NCI-H526 treated with DMSO at 0.1 percent for 48 hours (cell line): Measurements from ENCODE around the gene CNN3.

Experiments used
- DNase-seq: peaks from one replicate; lab custom pipeline; 2025; lab: John Stamatoyannopoulos, UW

Gene CNN3

DNA sequence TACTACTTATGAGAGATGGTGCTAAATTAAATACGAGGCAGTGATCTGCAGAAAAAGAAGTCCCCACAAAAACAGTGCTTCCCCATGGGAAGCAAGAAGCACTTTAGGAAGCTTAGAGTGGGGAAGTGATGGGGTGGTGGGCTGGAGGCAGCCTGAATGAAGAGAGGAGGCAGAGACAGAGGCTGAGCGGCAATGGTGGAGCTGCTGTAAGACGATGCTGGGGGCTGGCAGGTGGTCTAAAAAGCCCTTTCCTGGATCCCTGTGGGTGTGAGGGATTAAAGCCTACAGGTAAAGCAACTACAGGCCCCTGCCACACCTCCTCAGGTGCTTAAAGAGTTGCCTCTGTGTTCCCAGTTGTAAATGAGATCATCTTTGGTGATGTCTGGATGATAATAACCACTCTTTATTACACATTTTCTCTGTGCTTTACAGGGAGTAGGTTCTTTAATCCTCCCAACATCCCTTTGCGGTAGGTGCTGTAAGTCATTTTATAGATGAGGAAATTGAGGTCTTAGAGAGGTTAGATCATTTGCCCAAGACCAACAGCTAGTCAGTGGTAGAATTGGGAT is 39.2 kb downstream of the CNN3 start:
- no peak for DNase-seq

DNA sequence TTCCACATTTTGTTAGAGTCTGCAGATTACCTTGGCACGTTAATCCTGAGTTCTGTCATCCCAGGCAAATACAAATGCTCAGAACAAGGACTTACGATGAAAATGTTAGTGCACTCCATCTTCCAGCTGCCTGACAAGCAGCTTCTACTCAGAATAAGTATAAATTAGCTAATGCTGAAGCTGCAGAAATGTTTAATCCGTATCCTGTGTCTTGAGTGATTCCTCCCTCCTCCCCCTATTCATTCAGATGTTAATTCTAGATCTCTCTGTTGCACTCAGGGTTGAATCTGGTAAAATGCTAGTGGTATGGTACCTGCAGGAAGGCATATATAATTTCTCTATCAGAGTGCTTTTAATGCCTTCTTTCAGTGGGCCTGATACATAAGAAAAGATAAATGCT is 39.8 kb downstream of the CNN3 start:
- no peak for DNase-seq

DNA sequence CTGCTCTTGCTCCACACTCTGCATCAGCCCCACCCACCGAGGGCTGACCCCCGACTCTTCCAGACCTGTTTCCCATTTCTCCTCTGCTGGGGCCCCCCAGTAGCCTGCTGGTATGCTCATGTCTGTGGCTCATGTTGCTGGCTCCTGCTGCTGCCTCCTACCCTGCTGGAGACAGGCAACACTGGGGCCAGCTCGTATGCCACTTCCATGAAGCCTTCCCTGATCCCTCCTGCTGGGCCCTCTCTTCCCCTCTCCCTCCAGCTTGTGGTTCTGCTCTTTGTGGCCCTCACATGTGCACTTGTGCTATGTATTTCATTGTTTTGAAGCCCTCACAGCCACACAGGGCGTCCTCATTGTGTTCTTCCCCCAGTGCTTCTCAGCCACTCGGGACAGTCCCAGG is 40.5 kb downstream of the CNN3 start:
- no peak for DNase-seq

DNA sequence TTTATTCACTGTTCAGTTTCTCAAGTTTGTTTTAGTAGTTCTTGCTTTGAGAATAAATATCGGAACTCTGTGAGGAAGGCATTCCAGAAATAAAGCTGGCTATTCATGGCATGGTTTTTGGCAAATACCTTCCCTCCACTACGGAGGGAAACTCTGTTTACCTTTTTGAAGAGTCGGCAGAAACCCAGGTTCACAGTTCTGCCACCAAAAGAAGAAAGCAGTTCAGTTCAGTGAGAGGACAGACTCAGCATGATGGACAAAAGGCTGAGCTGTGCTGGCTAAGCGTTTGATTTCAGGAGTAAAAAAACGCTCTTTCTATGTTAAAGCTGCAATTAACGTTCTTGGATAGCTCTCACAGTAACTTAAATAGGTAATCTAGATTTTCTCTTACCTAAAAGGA is 42.4 kb downstream of the CNN3 start:
- DNase-seq = no peak

DNA sequence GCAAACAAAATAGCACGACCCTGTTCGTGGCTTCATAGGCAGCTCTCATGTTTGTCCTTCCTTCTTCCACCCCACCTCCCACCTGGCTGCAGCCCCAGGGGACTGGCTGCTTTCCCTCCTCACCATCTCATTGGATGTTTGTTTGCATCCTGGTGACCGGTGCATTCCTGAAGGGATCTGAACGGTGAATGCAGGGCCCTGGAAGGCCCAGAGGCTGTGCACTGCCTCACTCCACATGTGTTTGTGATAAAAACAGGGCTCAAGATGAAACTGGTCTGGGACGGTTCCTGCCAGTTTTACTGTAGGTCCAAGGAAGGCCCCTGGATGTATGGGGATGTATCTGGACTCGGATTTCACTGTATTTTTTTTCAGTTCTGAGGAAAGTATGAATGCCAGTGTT is 42.8 kb downstream of the CNN3 start:
- peak; percentile 81 for DNase-seq

DNA sequence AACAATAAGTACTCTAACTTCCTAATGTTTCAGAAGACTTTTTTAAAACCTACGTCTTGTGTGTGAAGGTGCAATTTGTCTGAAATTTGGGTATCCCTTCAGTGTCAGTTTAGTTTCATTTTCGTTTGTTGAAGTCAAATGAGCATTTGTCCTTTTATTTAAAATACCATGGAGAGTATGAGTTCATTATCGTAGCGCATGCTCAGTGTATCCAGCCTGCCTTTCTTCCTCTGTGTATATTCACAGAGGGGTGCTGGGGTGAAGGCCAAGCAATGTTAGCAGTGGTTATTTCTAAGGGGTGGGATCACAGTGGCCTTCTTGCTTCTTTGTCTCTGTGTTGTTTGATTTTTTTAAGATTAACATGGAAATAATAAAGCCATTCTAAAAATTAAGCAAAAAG is 43.2 kb downstream of the CNN3 start:
- peak; percentile 81 for DNase-seq

DNA sequence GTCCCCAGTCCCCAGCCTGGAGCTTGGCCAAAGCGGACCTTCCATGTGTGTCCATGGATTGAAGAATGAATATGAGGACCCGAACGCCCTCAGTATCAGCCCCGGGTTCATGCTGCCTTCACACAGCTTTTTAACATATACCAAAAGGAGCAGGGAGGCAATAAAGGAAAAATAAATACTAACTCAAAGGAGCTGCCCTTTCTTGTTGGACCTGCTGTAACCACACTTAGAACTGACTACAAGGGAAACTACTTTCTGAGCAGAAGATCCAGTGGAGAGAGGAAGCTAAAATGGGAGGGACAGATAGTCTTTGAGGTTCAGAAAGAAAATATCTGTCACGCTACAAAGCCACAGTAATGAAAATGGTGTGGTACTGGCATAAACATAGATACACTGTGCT is 48.6 kb downstream of the CNN3 start:
- no peak for DNase-seq

DNA sequence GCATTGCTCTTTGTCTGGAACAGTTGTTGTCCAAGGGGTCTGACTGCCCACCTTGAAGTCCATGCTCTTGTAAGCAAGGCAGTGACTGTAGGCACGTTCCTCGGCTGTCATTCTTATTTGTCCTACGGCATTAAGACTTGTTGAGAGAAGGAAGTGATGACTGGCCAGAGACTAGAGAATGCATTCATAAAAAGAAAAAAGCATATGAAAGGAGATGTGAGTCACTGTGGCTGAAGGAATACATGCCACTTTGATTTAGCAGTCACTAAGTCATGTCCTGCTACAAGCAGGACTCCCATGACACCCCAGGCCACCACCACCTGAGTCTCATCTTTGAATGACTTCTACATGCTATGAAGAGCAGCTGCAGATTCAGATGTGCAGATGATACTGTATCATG is 50.5 kb downstream of the CNN3 start:
- no peak for DNase-seq

DNA sequence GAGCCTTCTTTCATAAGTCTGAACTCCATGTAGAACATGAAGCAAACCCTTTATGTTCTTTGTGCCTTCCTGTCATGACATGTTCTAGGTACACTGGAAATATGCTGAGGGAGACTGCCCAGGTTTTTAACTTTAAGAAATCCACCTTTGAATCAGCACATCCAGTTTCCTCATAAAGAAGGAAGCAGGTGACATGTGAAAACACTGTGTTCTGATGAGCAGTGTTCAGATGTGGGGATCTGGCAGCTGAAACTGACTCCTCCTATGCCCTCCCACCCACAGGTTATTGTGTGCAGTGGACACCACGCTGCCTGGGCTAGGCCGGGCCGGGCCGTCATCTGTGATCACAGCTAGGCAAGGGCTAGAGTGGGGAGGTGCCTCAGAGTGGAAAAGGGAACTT is 51.1 kb downstream of the CNN3 start:
- DNase-seq = no peak

DNA sequence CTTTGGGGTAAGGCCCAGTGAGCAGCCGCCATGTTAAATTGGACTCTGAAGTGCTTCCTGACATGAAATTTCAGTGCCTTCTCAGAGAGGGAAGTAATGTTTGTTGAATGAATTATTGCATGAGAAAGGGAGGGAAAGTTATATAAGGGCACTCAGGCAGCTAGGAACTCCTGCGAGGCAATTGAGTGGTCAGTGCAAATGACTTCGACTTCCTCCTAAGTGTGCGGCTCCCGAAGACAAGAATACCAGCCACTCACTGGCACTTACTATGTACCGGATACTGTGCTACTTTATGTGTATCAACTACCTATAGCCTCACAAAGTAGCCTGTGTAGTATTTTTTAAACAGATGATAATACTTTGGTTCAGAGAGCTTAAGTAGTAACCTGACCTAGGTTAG is 52.5 kb downstream of the CNN3 start:
- DNase-seq = no peak

DNA sequence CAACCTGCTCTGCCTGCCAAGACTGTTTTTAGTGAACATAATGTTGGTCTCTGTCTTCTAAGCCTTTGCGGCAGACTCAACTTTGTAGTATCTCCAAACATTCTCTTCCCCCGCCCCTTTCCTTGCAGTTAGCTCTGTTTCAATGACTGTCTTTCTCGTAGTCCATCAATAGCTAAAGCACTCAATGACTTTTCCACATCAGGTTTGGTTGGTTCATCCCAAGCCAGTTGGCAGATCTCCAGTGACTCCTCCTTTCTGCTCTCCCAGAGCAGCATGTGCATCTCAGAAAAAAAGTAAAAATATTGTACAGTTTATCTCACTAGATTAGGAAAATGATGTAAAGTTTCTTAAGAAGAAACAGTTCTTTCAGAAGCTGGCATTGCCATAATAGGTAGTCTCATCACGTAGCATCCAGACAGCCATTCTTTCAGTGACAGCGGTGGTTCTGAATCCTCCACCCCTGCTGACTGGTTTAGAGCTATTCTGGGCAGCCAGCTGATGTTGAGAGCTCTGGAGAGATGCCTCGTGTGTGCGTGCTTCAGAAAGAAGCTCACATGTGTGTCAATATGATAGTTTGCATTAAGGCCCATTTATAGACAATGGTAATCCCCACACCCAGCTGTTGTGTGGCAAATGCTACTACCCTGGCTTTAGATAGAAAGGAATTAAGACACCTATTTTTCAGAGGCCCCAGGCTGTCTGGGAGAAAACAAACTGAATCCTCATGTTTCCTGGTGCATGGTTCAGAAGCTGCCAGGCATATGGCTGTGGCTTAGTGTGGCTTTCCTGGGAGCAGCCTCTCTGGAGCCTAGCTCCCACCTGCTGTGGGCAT is 53.2 kb downstream of the CNN3 start:
- no peak for DNase-seq

DNA sequence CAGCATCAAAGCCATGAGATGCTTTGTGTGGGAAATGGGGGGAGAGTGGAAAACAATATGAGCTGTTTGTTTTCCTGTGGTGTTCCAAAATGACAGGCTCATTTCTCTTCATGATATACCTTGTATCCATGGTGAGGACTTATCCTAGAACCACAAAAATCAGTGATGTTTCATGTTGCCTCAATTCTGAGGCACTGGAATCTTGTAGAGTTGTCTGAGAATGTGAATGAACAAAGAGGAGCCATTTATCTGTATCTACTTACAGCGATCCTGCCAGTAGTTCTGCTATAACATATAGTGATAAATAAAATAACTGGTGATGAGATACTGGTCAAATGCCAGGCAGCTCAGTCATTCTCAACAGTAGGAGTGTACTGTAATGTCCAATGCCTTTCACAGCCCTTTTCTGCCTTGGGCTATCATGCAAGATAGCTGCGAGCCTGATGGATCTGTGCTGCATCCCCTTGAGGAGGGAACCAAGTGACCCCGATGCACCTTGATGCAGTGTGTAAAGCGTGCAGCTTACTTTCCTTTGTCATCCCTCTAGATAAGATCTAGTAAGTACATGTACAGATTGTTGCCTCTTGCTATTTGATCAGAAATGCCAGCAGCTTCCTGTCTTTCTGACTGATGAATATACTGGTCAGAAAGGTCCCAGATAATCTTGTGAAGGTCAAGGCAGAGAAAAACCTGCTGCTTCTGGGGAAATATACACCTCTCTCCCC is 54.0 kb downstream of the CNN3 start:
- no peak for DNase-seq

DNA sequence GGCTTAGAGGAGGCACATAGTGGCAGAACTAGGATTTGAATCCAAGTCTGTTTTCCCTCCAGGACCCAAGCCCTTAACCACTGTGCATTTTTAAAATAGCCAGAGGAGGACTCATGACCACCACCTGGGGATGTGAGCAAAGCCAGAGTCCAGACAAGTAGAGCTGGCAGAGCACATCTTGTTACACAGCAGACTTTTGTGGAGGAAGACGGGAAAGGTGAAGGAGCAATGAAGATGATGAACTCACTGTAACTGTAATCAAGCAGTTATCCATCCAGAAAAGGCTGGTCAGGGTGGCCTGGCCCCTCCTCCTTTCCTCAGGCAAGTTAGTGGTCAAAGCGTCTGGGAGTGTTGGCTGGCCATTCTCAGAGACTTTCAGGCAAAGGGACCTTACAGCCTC is 55.9 kb downstream of the CNN3 start:
- DNase-seq = no peak

DNA sequence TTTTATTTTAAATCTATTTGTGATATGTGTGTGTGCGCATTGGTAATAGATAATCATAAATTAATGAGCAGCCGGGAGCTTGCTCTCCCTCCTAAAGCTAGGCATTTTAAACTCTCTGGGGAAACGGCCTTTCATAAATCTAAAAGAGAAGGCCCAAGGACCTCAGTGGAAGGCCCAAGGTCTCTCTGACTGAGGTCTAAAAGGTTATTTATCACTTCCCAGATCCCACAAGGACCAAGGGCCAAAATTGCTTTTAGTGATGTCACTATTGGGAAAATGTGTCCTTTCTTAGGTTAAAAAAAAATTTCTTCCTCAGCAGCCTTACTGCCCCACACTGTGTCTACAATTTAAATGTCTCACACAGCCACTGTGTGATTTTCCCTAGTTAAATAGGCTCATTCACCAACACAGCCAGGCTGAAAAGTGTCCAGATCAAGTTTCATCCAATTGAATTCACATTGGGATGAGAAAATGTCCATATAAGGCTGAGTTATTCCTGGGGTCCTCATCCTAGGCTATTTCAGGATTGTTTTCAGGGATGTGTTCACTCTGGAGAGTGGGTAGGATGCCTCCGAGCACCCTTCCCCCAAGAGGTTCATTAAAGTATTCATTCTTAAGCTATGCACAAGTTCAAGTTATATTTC is 60.6 kb downstream of the CNN3 start:
- DNase-seq = peak; percentile 30

DNA sequence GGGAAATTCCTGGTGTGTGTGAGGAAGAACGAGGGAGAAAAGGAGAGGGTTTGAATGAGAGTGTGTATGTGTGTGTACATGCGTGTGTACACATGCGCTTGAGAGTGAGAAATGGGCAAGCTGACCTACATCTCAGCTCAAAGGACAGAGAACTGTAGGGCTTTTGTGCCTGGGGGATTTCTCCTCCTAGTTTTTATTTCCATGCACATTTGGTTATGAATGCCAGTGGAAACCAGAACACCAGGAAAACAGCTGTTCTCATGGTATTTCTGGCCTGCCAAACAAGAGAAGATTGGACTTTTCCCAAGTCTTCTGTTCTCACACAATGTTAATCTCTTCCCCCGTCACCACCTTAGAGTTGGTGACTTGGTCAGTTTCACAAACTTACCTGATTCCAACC is 61.5 kb downstream of the CNN3 start:
- DNase-seq = peak; percentile 88

DNA sequence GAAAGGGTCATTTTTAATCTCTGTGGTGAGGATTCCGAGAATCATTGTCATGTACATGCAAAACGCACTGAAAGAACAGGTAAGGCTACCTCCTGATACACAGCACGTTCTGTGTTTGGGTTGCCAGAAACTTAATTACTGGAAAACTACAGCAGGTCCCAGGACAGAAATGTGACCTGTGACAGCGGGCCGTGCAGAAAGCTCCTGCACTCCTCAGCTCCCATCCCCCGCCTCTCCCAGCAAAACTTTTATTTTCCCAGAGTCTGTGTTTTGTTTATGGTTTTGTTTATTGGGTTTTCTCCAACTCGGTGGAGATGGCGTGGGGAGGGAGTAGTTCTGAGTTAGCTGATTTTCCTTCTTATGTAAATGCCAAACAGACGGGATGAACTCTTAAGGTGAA is 62.1 kb downstream of the CNN3 start:
- DNase-seq = peak; percentile 39

DNA sequence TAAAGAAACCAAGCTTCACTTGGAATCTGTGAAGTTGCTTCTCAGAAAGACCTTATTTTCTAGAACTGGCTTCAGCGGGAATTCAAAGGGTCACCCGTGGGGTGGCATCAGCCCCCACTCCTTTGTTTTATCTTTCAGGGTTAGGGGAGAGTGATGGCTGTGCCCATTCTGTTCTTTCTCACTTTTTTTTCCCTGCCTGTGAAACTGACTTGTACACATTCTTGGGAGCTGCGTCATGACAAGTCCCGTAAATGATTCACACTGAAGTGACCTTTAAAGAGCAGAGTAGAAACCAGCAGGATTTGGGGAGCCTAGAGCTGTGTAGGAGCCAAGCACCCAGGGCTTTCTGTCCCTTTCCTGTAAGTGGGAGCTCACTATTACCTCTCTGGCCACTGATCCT is 63.0 kb downstream of the CNN3 start:
- no peak for DNase-seq

DNA sequence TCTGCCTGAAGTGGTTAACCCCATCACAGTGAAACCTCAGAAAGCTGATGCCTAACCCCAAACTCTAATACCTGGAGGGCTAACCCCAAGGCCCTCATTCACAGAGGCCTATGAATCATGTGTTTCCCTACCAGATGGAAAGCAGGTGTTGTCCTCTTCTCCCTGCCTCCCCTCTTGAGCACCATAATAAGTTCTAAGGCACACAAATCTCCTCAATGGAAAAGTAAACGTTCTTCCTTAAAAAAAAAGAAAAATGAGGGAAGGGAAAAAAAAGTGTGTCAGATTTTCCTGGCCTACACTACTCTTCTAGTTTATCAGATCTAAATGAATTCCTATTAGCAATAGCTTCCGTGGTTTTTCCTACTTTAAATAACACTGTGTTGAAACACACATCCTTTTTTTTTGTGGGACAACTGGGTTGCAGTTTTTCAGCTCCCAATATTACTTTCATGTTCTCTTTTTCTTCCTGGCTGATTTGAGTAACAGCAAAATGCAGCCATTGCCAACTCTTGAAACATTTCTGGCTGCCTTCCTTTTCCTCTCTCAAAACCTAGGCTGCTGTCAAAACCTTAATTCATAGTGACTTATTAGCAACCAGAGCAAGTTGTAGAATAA is 63.5 kb downstream of the CNN3 start:
- no peak for DNase-seq

DNA sequence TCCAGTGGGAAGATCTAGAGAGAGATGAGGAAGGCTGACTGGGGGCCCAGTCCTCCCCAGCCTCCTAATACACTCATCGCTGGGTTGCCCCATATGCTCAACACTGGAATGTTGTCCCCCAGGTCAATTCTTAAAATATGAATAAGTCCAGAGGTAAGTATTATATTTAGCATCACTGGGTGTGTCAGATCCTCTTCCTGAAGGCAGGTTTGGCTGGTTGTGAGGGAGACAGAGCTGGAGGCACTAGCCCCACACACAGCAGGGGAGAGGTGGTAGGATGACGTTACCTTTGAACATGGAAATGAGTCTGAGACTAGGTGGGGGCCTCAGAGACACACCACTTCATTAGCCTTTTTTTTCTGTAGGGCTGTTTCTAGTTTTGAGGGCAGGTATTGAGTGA is 64.2 kb downstream of the CNN3 start:
- DNase-seq = no peak

DNA sequence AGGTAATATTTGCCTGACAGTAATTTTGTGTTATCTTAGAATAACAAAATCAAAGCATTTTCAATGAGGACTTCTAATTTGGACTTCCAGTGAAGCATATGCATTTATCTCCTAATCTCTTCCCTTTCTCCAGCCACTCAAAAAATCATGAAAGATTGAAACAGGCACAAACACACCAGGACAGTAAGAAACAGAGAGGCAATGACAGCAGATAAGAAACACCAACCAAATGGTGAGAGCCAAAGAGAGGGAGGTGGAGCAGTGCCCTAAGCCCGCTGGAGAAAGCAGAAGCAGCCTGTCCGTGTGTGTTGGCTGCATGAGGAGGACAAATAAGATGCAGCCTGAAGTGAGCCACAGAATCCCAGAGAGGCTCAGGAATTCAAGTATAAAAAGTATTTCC is 67.7 kb downstream of the CNN3 start:
- DNase-seq = no peak

DNA sequence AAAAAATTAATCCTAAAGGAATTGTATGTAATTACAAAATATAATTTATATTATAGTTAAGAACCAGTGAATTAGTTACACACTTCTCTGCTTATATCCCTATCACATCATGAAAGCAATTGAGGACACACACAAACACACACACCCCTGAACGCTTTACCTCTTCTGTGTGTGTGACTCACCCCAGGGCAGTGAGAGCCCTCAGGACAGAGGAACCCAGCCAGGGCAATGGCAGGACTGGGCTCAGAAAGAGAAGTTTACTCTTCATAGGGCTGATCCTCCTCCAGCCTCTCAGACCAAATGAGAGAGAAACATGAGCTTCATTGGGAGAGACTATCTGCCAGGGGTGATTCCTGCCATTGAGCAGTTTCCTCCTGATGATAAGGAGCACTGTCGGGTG is 68.6 kb downstream of the CNN3 start:
- no peak for DNase-seq

DNA sequence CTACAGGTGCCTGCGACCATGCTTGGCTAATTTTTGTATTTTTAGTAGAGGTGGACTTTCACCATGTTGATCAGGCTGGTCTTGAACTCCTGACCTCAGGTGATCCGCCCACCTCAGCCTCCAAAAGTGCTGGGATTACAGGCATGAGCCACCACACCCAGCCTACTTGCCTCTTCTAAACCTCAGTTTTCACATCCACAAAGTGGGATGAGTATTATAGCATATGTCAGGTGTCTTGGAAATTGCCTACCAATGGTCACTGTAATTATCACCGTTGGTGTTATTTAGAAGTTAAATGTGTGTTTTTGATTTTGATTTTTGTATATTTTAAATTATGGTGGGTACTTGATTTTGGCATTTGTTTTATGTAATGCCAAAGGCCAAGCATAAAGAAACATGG is 70.0 kb downstream of the CNN3 start:
- DNase-seq = no peak
